Glomerular visceral epithelial cell (primary cell): ENCODE measurements around the gene GNG13.
"Not testable (repeated sequence)": the region's sequence is repeated elsewhere in the genome, so short reads cannot be mapped to it uniquely, and the experiment has no call there.

Experiments
- DNase-seq: peaks from one replicate; pipeline ENCODE4 v3.0.0-alpha.2; 2016; ENCODE audit errors: extremely low spot score

The GNG13 gene

GRCh38 chr16:831571-832413 is 31.3 kb upstream of the GNG13 start:
- no peak for DNase-seq

DNA sequence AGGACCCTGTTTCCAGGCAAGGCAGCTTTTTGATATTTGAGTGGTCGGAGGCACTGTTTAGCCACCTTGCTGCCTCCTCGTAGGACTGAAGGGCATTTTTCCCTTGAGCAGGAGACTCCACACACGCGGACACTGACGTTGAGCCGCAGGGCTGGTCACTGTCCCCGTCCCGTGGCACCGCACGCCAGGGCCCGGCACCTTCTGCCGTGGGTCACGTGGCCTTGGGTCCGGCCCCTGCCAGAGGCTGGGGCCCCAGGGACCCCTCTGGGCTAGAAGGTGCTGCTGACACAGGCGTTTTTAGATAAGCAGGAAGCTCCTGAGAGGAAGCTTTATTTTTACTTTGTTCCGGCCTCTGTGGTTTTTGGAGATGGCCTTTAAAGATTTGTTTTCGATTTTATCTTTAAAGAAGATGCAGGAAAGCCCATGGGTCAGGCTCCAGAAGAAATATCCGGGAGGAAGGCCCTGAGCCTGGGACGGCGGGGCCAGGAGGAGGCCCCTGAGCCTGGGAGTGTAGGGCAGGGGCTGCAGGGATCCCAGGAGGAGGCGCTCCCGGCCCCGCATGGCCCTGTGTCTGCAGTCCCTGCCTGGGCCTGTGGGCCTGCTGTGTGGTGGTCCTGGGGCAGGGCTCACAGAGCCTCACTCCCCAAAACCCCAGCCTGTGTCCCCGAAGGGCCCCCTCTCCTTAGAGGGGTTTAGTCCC is 30.5 kb upstream of the GNG13 start:
- DNase-seq, result no peak

DNA sequence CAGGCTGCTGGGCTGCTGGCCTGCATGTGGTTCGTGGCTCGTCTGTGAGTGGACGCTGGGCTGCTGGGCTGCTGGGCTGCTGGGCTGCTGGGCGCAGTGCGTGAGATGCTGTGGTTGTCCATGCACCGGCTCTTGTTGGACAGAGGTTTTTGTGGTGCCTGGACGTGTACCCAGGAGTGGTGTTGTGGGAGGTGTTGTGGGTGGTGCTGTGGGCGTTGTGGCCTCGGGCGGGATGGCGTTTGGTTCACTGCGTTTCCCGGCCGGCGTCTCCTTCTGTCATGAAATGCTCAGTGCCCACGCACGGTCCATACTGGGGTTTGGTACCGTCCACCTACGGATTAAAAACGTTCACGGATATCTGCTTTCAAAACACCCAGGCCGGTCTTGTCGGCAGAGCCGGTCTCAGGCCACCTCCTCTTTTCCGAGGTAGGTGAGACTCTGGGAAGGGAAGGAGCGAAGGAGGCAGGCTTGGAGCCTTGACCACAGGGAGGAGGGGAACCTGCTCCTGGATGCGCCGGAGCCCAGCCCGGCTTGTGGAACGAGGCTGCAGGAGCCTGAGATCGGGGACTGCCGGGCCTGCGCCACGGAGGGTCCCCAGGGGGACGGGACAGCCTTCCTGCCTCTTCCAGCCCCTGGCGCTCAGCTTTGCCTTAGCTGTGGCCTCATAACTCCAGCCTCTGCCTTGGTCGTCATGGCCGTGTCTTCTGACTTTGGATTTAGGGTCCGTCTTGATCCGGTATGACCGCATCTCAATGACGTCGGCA is 29.8 kb upstream of the GNG13 start:
- DNase-seq, result no peak

- DNase-seq, result no peak
Observed at GRCh38 chr16:828891-829290, 28.4 kb upstream of the GNG13 start.

DNA sequence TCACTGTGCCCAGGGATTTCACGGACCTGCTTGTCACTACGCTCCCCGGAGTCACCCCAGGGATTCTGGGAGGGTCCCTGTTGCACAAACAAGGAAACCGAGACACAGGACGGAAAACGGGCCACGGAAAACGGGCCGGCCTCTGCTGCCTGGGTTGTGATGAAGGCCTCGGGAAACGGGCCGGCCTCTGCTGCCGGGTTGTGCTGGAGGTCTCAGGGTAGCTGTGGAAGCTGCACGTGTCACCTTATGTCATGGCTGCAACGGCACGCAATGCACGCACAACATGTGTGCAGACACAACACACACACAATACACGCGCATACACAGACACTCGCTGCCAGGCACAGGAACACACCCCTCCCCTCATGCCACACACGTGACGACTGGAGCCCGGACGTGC is 27.0 kb upstream of the GNG13 start:
- DNase-seq, result no peak

GRCh38 chr16:825341-826061 is 25.0 kb upstream of the GNG13 start:
- no peak for DNase-seq

- no peak for DNase-seq
Observed at GRCh38 chr16:824601-825000, 24.1 kb upstream of the GNG13 start.

GRCh38 chr16:824194-824593 is 23.7 kb upstream of the GNG13 start:
- DNase-seq, result no peak

DNA sequence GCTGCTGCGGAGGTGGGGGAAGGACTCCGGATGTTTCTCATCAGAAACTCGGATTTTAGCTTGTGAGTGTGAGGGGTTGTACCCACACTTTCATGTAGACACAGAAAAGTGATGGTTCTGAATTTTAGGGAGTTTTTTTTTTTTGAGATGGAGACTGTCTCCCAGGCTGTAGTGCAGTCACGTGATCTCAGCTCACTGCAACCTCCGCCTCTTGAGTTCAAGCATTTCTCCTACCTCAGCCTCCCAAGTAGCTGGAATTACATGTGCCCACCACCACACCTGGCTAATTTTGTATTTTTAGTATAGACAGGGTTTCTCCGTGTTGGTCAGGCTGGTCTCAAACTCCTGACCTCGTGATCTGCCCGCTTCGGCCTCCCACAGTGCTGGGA is 22.4 kb upstream of the GNG13 start:
- no peak for DNase-seq

GRCh38 chr16:822174-822908 is 21.8 kb upstream of the GNG13 start:
- DNase-seq, result no peak

GRCh38 chr16:821751-822150 is 21.2 kb upstream of the GNG13 start:
- DNase-seq, result no peak

DNA sequence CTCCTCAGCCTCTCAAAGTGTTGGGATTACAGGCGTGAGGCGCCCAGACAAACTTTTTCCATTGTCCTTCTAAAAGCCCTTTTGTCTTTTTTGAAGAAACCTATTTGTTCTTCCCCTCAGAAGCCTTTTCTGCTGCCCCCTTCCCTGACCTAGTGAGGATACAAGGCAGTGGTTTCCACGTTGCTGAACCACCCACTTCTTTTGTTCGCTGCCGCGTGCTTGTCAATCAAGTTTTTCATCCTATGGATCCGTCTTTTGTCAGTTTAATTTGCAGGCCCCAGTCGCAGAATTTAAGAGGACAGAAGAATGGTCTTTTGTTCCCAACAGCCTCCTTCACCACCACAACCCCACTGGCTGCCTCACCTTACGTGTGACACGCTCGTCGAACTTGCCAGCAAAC is 20.2 kb upstream of the GNG13 start:
- DNase-seq, result no peak

DNA sequence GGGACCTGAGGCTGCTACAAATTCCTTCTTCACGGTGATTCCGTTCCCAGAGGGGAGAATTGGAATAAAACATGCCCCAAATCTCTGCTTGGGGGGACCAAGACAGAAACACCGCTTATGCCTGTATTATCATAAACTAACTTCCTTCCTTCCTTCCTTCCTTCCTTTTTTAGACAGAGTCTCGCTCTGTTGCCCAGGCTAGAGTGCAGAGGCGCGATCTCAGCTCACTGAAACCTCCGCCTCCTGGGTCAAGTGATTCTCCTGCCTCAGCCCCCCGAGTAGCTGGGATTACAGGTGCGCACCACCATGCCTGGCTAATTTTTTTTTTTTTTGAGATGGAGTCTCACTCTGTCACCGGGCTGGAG is 19.5 kb upstream of the GNG13 start:
- DNase-seq, result not testable (repeated sequence)

GRCh38 chr16:819336-820043 is 19.0 kb upstream of the GNG13 start:
- no peak for DNase-seq

DNA sequence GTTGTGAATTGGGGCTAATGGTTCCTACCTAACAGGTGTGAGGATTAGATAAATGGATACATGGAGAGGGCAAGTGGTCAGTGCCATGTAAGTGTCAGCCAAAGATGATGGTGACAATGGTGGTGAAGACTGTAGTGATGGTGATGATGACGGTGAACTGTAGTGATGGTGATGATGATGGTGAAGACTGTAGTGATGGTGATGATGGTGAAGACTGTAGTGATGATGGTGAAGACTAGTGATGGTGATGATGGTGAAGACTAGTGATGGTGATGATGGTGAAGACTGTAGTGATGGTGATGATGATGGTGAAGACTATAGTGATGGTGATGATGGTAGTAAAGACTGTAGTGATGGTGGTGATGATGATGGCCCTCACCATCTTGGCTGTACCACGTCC is 18.1 kb upstream of the GNG13 start:
- no peak for DNase-seq

- no peak for DNase-seq
Observed at GRCh38 chr16:818132-818531, 17.6 kb upstream of the GNG13 start.

GRCh38 chr16:817001-817906 is 16.7 kb upstream of the GNG13 start:
- DNase-seq, result no peak

DNA sequence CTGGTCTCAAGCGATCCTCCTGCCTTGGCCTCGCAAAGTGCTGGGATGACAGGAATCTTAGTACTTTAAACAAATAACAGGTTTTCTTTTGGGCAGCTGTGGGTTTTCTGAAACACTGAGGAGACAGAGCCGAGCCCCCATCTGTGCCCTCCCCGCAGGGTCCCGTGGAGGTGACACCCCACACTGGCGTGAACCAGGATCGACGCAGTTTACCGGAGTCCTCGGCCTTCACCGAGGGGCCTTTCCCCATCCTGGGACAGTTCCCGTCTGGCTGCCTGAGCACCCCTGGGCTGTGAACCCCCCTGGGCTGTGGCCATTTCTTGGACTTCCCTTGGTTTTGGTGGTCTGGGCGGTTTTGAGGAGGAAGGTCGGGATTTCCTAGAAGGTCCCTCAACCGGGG is 15.3 kb upstream of the GNG13 start:
- no peak for DNase-seq

- DNase-seq, result peak; percentile 88
Observed at GRCh38 chr16:814974-815373, 14.4 kb upstream of the GNG13 start.
